HG03064 (cell line): ENCODE measurements around the gene CD300E.
"Not testable (repeated sequence)": the region's sequence is repeated elsewhere in the genome, so short reads cannot be mapped to it uniquely, and the experiment has no call there.

Source experiments
- ATAC-seq: cut with Tn5 transposase; IDR thresholded peaks from one replicate; pipeline ENCODE4 v1.9.1; 2021; ENCODE audit warnings: low read depth; ENCODE audit not compliant: unreplicated experiment

The CD300E gene

GRCh38 chr17:74636541-74637085 is 13.1 kb upstream of the CD300E start:
- not testable (repeated sequence) for ATAC-seq

- no peak for ATAC-seq
Measured at GRCh38 chr17:74635418-74635817, 11.9 kb upstream of the CD300E start.

GRCh38 chr17:74633326-74633725 is 9.8 kb upstream of the CD300E start:
- no peak for ATAC-seq

DNA sequence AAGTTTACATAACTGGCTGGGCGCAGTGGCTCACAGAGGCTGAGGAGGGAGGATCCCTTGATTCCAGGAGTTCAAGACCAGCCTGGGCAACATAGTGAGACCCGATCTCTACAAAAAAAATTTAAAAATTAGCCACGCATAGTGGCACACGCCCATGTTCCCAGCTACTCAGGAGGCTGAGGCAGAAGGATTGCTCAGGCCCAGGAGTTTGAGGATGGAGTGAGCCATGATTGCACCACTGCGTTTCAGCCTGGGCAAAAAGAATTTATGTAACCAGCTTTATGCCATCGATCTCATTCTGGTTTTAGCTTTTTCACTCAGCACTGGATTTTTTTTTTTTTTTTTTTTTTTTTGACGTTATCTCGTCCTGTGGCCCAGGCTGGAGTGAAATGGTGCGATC is 9.1 kb upstream of the CD300E start:
- ATAC-seq = no peak

- no peak for ATAC-seq
Measured at GRCh38 chr17:74631468-74632450, 8.2 kb upstream of the CD300E start.

- ATAC-seq = not testable (repeated sequence)
Measured at GRCh38 chr17:74630251-74630650, 6.7 kb upstream of the CD300E start.

DNA sequence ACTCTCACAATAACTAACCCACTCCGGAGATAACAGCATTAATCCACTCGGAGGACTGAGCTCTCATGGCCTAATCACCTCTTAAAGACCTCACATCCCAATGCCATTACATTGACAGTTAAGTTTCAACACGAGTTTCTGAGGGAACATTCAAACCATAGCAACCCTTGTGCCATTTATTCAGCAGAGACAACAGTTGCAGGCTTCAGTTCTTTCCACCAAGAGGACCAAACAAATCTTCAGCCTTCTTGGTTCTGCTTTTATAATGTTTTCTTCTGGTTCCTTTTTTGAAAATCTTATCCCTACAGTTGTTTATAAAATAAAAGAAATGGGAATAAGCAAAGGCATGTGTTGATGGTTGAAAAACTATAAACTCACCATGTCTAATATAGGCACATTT is 2.1 kb upstream of the CD300E start:
- no peak for ATAC-seq

DNA sequence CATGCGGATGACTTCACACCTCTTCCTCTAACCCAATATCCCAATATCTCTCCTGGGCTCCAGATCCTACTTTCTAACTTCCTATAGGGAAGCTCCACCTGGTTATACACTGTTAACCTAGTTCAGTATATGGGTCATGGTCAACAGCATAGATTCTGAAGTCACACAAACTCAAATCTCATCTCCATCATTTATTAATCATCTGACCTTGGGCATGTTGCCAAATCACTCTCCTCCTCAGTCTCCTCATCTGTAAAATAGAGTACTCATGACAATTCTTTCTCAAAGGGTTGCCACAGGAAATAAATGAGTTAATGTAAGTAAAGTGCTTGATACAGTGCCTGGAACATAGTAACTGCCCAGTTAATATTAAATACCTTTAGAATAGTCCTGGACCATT is 593 bp upstream of the CD300E start:
- ATAC-seq = no peak

DNA sequence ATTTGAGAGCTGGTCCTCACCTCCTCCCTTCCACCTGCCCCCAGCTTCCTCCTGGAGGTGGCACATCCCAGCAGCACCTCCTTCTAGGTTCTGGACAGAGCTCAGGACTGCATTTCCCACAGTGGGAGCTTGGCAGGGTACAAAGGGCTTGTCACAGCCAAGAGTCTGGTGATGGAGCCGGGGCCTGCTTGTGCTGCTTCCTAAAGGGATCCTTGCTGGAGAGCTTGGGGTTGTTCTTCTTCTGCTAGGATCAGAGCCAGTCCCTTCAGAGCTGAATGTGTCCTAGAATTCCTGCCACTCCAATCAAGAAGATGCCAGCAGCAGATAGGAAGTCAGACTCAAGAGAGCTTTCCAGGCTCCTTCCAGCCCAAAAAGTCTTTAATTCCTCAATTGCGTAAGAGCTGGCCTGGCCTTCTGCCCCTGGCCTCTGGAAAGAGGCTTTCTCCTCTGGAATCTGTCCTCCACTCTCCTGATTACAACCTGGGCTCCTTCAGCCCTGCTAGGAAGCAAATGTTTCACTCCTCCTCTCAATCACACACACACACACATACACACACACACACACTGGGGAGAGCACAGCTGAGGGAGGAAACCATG is 4.4 kb downstream of the CD300E start:
- ATAC-seq = no peak

DNA sequence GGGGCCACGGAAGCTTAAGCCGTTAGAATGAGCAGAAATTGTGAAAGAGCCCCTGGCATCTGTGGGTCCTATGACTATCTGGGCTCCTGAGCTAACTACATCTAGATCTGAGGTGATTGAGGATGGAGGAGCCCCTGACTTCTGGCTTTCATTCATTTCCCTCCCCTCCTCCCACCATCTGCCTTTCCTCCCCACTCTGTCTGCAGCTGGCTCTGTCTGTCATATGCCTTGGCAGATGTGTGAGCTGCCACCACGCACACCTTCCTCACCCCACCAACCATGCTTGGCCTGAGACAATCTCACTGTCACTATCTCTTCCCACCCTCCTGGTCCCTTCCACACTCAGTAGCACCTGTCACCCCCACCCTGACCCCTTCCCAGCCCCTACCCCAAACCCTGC is 5.1 kb downstream of the CD300E start:
- no peak for ATAC-seq

- no peak for ATAC-seq
Measured at GRCh38 chr17:74616696-74617095, 6.8 kb downstream of the CD300E start.

GRCh38 chr17:74612046-74612445 is 11.5 kb downstream of the CD300E start:
- ATAC-seq = no peak

DNA sequence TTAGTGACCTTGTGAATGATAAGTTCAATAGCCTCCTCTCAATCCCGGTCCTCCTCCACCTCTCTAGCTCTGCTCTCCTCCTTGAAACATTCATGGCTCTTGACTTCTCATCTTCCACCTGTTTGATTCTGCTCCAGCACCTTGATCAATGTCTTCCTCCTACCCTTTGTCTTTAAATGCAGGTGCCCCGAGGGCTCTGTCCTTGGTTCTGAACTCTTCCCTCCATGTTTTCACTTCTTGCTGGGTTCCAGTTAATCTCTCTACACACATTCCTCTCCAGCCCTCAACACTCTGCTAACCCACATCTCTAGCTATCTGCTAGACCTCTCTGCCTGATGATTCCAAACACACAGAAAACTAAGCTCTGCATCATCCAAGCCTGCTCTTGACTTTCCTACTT is 13.4 kb downstream of the CD300E start:
- no peak for ATAC-seq

GRCh38 chr17:74608511-74608910 is 15.0 kb downstream of the CD300E start:
- ATAC-seq = no peak

DNA sequence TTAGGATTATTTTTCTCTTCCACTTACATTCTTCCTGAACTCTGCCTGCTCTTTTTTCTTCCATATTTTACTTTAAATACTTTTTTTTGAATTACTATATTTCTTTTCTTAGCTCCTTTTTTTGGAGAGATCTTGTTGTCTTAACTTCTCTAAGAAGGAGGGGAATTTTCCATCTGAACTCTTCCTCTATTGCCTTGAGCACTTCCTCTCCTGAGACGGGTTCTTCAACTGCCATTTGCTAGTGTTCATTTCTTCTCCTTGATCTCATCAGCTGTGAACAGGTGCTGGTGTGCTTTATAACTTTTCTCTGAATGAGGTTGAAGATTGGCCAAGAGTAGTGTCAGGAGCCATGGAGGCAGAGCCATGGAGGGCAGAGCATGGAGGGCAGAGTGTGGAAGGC is 16.3 kb downstream of the CD300E start:
- ATAC-seq = no peak

DNA sequence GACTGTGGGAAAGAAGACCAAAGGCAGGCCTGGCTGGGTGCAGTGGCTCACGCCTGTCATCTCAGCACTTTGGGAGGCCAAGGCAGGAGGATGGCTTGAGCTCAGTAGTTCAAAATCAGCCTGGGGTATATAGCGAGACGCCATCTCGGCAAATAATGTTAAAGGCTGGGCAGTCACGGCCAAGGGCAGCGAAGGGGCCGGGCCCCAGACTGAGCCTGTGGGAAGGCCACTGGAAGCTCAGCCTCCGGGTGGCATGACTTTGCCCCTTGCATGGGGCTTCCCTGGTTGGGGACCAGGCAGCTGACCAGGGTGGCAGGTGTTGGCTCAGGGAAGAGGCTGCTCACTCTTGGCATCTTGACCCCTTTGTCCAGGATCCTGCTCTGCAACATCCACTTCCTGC is 17.5 kb downstream of the CD300E start:
- ATAC-seq = no peak

DNA sequence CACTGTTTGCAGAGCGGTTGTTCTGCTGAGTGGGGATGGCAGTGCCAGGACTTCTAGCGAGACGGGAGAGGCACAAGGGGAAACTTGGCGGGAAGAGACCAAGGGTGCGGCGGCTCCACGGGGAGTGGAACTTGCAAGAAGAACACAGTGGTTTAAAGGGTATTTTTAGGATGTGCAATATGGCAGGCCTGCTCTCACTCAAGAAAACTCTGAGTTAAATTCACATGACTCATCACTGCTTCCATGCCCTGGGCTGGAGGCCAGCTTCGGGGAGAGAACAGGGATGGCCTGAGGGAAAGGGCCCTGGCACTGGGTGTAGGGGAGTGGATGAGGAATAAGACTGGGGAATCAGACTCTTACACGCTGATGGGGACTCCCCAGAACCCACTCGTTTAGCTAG is 18.2 kb downstream of the CD300E start:
- ATAC-seq = no peak

GRCh38 chr17:74604761-74605160 is 18.8 kb downstream of the CD300E start:
- no peak for ATAC-seq

DNA sequence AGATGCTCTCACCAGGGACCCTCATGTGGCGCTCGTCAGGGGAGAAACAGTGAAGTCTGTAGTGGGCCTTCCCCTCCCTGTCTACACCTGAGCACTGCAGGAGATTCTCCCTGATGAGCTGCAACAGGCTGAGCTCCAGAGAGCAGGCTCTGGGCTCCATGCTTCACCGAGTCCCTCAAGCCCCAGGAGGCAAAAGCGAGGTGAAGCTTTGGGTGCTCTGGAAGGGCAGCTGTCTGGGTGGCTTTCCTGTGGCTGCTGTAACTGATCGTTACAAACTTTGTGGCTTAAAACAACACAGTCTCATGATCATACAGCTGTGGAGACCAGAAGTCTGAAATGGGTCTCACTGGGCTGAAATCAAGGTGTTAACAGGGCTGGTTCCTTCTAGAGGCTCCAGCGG is 19.3 kb downstream of the CD300E start:
- ATAC-seq = no peak

GRCh38 chr17:74603746-74604145 is 19.8 kb downstream of the CD300E start:
- ATAC-seq = no peak

DNA sequence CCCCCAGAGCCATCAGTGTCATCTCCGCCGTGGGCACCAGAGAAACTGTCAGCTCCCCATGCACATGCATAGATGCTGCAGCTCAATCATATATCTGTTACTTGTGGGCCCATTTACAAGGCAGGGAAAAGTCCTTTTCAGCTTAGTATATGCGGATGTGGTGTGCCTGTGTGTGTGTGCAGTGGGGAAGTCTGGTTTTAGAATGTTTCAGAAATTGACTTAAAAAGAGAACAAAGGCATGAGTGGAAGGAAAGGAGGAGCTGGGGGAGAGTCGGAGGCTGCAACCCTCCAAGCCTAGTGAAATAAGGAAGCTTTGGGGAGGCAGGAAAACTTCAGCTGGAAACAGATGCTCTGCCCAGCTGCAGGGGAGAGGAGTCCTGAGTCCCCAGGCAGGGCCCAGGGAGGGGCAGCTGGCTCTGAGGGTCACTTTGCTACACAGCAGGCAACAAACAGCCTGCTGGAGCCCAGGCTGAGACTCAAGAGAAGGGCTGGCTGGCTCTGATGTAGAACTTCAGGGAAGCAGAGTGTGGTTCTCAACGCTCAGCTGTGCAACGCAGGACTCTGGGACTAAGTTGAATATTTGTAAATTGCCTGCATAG is 20.4 kb downstream of the CD300E start:
- no peak for ATAC-seq
